ENCODE data around the gene RHOC. TPM values are rescaled to one million over a fixed set of nuclear protein-coding genes. Genes with fewer than 3 reads are reported as not detected.

The RHOC gene
- total and polyA plus RNA-seq, 2 experiments from 2014 or later = 340 to 610 TPM

DNA sequence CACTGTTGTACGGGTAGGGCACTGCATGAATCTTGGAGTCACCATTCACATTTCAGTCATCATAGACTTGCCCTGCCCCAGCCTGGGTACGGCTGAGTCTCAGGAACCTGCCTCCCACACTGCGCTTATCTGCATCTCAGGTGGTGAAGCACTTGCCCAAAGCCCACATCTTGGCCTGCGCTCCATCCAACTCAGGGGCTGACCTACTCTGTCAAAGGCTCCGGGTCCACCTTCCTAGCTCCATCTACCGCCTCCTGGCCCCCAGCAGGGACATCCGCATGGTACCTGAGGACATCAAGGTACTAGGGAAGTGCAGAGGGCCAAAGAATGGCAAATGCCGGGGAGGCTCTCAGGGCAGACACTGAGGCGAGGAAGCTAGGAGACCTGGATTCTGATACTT, 11.7 kb downstream of the RHOC start:
- H3K79me2 ChIP-seq = no peaks in the 10 kb centered on the region
- no peaks in the 10 kb centered on the region for H3K9me2 ChIP-seq (replicated peaks; ENCODE audit: insufficient read depth)
- no peak for DNase-seq (ENCODE audit: low spot score)
- H2AFZ ChIP-seq = no peak overlapping the region
- no peak overlapping the region for H3K4me3 ChIP-seq
- no peak overlapping the region for H3K27ac ChIP-seq
- 98% methylated on average over 9 of the region's 9 CpGs for WGBS (ENCODE audit: low lambda C conversion rate, missing lambda C conversion rate)
- no peaks in the 10 kb centered on the region for H3K27me3 ChIP-seq
- H3K9me3 ChIP-seq (ENCODE audit: low read depth) = no peaks in the 10 kb centered on the region
- H3K36me3 ChIP-seq (replicated peaks; ENCODE audit: insufficient read depth, low read depth) = no peaks in the 10 kb centered on the region
- TF ChIP-seq, protein P1, sequence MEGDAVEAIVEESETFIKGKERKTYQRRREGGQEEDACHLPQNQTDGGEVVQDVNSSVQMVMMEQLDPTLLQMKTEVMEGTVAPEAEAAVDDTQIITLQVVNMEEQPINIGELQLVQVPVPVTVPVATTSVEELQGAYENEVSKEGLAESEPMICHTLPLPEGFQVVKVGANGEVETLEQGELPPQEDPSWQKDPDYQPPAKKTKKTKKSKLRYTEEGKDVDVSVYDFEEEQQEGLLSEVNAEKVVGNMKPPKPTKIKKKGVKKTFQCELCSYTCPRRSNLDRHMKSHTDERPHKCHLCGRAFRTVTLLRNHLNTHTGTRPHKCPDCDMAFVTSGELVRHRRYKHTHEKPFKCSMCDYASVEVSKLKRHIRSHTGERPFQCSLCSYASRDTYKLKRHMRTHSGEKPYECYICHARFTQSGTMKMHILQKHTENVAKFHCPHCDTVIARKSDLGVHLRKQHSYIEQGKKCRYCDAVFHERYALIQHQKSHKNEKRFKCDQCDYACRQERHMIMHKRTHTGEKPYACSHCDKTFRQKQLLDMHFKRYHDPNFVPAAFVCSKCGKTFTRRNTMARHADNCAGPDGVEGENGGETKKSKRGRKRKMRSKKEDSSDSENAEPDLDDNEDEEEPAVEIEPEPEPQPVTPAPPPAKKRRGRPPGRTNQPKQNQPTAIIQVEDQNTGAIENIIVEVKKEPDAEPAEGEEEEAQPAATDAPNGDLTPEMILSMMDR (IDR thresholded peaks at IDR 0.05; ENCODE audit: poor library complexity) = no peak
- no peak for TF ChIP-seq EZH2phosphoT487 (IDR thresholded peaks at IDR 0.05; ENCODE audit: low read depth, severe bottlenecking, unreplicated experiment)
- TF ChIP-seq EZH2 (IDR thresholded peaks at IDR 0.05; ENCODE audit: borderline replicate concordance) = no peak
- peaks cover 30% of the 10 kb centered on the region for H3K4me1 ChIP-seq (ENCODE audit: insufficient read depth)
- H3K4me2 ChIP-seq = no peak overlapping the region
- no peaks in the 10 kb centered on the region for H4K20me1 ChIP-seq (ENCODE audit: insufficient read depth, poor library complexity, severe bottlenecking)

DNA sequence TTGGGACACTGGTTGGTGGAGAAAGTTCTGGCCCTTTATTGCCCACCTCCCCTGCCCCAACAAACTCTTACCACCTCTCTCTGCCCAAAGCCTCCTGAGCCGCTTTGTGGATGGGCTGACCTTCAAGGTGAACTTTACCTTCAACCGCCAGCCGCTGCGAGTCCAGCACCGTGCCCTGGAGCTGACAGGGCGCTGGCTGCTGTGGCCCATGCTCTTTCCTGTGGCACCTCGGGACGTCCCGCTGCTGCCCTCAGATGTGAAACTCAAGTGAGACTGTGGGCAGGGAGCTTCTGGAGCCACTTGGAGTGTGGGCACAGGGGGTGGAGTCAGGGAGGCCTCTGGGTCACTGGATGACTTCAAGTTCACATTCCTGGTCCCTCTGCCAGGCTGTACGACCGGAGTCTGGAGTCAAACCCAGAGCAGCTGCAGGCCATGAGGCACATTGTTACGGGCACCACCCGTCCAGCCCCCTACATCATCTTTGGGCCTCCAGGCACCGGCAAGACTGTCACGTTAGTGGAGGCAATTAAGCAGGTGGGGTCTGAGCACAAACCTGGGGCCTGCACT, 12.5 kb downstream of the RHOC start:
- 94% methylated on average over 15 of the region's 15 CpGs for WGBS (ENCODE audit: low lambda C conversion rate, missing lambda C conversion rate)
- H4K20me1 ChIP-seq (ENCODE audit: insufficient read depth, poor library complexity, severe bottlenecking) = no peaks in the 10 kb centered on the region
- H3K27me3 ChIP-seq = no peaks in the 10 kb centered on the region
- no peak overlapping the region for H3K27ac ChIP-seq
- H3K36me3 ChIP-seq (replicated peaks; ENCODE audit: insufficient read depth, low read depth) = no peaks in the 10 kb centered on the region
- H3K9me2 ChIP-seq (replicated peaks; ENCODE audit: insufficient read depth) = no peaks in the 10 kb centered on the region
- H3K4me2 ChIP-seq = no peak overlapping the region
- H3K79me2 ChIP-seq = no peaks in the 10 kb centered on the region
- no peak overlapping the region for H2AFZ ChIP-seq
- H3K4me3 ChIP-seq = no peak overlapping the region
- TF ChIP-seq, protein P1 (IDR thresholded peaks at IDR 0.05; ENCODE audit: poor library complexity) = no peak
- no peak for TF ChIP-seq EZH2 (IDR thresholded peaks at IDR 0.05; ENCODE audit: borderline replicate concordance)
- no peak for TF ChIP-seq EZH2phosphoT487 (IDR thresholded peaks at IDR 0.05; ENCODE audit: low read depth, severe bottlenecking, unreplicated experiment)
- no peaks in the 10 kb centered on the region for H3K9me3 ChIP-seq (ENCODE audit: low read depth)
- H3K4me1 ChIP-seq (ENCODE audit: insufficient read depth) = peaks cover 22% of the 10 kb centered on the region
- DNase-seq (ENCODE audit: low spot score) = no peak

DNA sequence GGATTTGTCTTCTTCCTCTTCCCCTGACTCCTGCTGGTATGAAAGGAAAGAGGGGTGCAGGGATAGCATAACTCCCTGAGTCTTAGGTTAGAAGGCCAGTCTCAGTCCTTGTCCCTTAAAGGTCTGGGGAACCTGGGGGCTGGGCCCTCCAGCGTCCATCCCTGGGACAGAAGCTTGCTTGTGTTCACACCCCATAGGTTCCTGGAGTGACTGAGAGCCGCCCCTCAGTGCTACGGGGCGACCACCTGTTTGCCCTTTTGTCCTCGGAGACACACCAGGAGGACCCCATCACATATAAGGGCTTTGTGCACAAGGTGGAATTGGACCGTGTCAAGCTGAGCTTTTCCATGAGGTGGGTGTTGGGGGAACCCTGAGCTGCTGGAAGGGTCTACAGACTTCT, 13.1 kb downstream of the RHOC start:
- no peaks in the 10 kb centered on the region for H4K20me1 ChIP-seq (ENCODE audit: insufficient read depth, poor library complexity, severe bottlenecking)
- H2AFZ ChIP-seq = no peak overlapping the region
- WGBS (ENCODE audit: low lambda C conversion rate, missing lambda C conversion rate) = 100% methylated on average over 6 of the region's 6 CpGs
- H3K9me2 ChIP-seq (replicated peaks; ENCODE audit: insufficient read depth) = no peaks in the 10 kb centered on the region
- H3K27ac ChIP-seq = no peak overlapping the region
- no peaks in the 10 kb centered on the region for H3K36me3 ChIP-seq (replicated peaks; ENCODE audit: insufficient read depth, low read depth)
- TF ChIP-seq EZH2phosphoT487 (IDR thresholded peaks at IDR 0.05; ENCODE audit: low read depth, severe bottlenecking, unreplicated experiment) = no peak
- TF ChIP-seq, protein P1 (IDR thresholded peaks at IDR 0.05; ENCODE audit: poor library complexity) = no peak
- TF ChIP-seq EZH2 (IDR thresholded peaks at IDR 0.05; ENCODE audit: borderline replicate concordance) = no peak
- DNase-seq (ENCODE audit: low spot score) = no peak
- H3K4me1 ChIP-seq (ENCODE audit: insufficient read depth) = peaks cover 17% of the 10 kb centered on the region
- no peaks in the 10 kb centered on the region for H3K9me3 ChIP-seq (ENCODE audit: low read depth)
- H3K79me2 ChIP-seq = no peaks in the 10 kb centered on the region
- no peak overlapping the region for H3K4me3 ChIP-seq
- no peaks in the 10 kb centered on the region for H3K27me3 ChIP-seq
- H3K4me2 ChIP-seq = no peak overlapping the region

Data from hepatocyte (in vitro differentiated cells).